ENCODE results near the gene BIK. TPM values are rescaled to one million over a fixed set of nuclear protein-coding genes. Genes with fewer than 3 reads are reported as not detected.

BIK gene
- polyA plus RNA-seq, 1 experiment, result 0.09 TPM

GRCh38 chr22:43168471-43169309, 58.1 kb downstream of the BIK start:
- POLR2A ChIA-PET, result no interaction called here
- Histone ChIP-seq H3K4me3 (ENCODE audit: low read depth, low read length) (no peak overlapping the region), H3K27me3 (ENCODE audit: control insufficient read depth, insufficient read depth, low read length) (no peaks in the 10 kb centered on the region), H3K36me3 (ENCODE audit: control insufficient read depth, insufficient read depth, low read length) (peaks cover 23% of the 10 kb centered on the region)
- CTCF ChIA-PET, result no interaction called here
- TF ChIP-seq, protein P1, sequence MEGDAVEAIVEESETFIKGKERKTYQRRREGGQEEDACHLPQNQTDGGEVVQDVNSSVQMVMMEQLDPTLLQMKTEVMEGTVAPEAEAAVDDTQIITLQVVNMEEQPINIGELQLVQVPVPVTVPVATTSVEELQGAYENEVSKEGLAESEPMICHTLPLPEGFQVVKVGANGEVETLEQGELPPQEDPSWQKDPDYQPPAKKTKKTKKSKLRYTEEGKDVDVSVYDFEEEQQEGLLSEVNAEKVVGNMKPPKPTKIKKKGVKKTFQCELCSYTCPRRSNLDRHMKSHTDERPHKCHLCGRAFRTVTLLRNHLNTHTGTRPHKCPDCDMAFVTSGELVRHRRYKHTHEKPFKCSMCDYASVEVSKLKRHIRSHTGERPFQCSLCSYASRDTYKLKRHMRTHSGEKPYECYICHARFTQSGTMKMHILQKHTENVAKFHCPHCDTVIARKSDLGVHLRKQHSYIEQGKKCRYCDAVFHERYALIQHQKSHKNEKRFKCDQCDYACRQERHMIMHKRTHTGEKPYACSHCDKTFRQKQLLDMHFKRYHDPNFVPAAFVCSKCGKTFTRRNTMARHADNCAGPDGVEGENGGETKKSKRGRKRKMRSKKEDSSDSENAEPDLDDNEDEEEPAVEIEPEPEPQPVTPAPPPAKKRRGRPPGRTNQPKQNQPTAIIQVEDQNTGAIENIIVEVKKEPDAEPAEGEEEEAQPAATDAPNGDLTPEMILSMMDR (IDR thresholded peaks at IDR 0.05; ENCODE audit: insufficient read depth, low read depth, low read length), result no peak
- DNase-seq (ENCODE audit: low read depth), result peak; percentile 29

GRCh38 chr22:43169310-43170130, 59.0 kb downstream of the BIK start:
- CTCF ChIA-PET, result interaction anchor here (1.5 kb wide), 1 partner anchor 31 kb away, joined by 3 read pairs; no protein-coding TSS in a partner anchor

GRCh38 chr22:43170131-43170480, 59.6 kb downstream of the BIK start:
- peaks cover 32% of the 10 kb centered on the region for H3K36me3 ChIP-seq (ENCODE audit: control insufficient read depth, insufficient read depth, low read length)
- H3K27me3 ChIP-seq (ENCODE audit: control insufficient read depth, insufficient read depth, low read length), result no peaks in the 10 kb centered on the region
- DNase-seq (ENCODE audit: low read depth), result no peak
- no peak overlapping the region for H3K4me3 ChIP-seq (ENCODE audit: low read depth, low read length)
- ChIA-PET CTCF (interaction anchor here (1.5 kb wide), 1 partner anchor 31 kb away, joined by 3 read pairs; no protein-coding TSS in a partner anchor), POLR2A (no interaction called here)
- TF ChIP-seq, protein P1 (IDR thresholded peaks at IDR 0.05; ENCODE audit: insufficient read depth, low read depth, low read length), result no peak

More at GRCh38 chr22:43169310-43170130, 59.0 kb downstream of the BIK start:
- DNase-seq (ENCODE audit: low read depth), result no peak
- H3K4me3 ChIP-seq (ENCODE audit: low read depth, low read length), result no peak overlapping the region
- POLR2A ChIA-PET, result no interaction called here
- no peaks in the 10 kb centered on the region for H3K27me3 ChIP-seq (ENCODE audit: control insufficient read depth, insufficient read depth, low read length)
- peaks cover 30% of the 10 kb centered on the region for H3K36me3 ChIP-seq (ENCODE audit: control insufficient read depth, insufficient read depth, low read length)
- TF ChIP-seq, protein P1 (IDR thresholded peaks at IDR 0.05; ENCODE audit: insufficient read depth, low read depth, low read length), result no peak

DNA sequence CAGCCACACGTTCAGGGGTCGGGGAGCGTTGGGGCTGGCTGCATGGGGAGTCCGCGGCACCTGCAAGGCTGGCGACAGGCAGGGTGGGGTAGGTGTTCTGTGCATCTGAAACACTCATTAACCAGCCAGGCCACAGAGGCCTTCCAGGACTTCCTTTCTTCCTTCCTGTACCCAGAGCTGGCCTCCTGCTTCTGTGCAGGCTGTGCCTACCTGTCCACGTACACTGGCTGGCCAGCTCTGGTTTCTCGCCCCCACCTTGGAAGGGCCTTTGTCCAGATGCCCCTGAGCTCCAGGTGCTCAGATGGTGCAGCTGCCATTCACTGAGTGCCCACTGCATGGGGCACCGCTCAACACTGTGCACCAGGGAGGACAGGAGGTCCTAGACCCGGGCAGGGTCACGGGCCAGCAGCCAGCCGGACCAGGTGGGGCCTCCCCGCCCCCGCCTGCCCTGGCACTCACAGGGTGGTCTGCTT, 60.5 kb downstream of the BIK start:
- no peak for DNase-seq (ENCODE audit: low read depth)
- Histone ChIP-seq H3K4me3 (ENCODE audit: low read depth, low read length) (no peak overlapping the region), H3K36me3 (ENCODE audit: control insufficient read depth, insufficient read depth, low read length) (peaks cover 30% of the 10 kb centered on the region), H3K27me3 (ENCODE audit: control insufficient read depth, insufficient read depth, low read length) (no peaks in the 10 kb centered on the region)
- TF ChIP-seq, protein P1 (IDR thresholded peaks at IDR 0.05; ENCODE audit: insufficient read depth, low read depth, low read length), result no peak
- CTCF ChIA-PET, result interaction anchor here (1.5 kb wide), 1 partner anchor 32 kb away, joined by 3 read pairs; no protein-coding TSS in a partner anchor
- POLR2A ChIA-PET, result no interaction called here

DNA sequence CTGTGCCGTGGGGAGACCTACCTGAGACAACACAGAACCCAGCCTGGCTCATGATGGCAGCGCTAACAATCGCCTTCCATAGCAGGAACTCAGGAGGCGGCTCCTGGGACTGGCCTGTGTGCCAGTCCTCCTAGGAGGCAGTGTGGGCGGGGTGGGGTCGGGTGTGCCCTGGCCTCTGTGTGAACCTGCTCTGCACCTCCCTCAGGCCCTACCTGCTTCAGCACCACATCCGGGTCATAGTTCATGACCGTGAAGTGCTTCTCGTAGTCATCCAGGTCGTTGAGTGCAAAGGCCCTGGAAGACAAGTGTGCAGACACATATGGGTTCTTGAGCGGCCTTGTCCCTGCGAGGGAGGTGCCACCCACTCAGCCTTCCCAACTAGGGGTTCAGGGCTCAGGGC, 61.1 kb downstream of the BIK start:
- DNase-seq (ENCODE audit: low read depth), result no peak
- H3K36me3 ChIP-seq (ENCODE audit: control insufficient read depth, insufficient read depth, low read length), result peaks cover 30% of the 10 kb centered on the region
- POLR2A ChIA-PET, result no interaction called here

More for the DNA sequence above, 61.1 kb downstream of the BIK start:
- H3K27me3 ChIP-seq (ENCODE audit: control insufficient read depth, insufficient read depth, low read length), result no peaks in the 10 kb centered on the region
- TF ChIP-seq, protein P1 (IDR thresholded peaks at IDR 0.05; ENCODE audit: insufficient read depth, low read depth, low read length), result no peak
- no peak overlapping the region for H3K4me3 ChIP-seq (ENCODE audit: low read depth, low read length)
- CTCF ChIA-PET, result no interaction called here
